Progenitor cell of endocrine pancreas (in vitro differentiated cells): ENCODE results near the gene TACC2. TPM values are rescaled to one million over a fixed set of nuclear protein-coding genes. Genes with fewer than 3 reads are reported as not detected.

ENCODE experiments used
- DNase-seq: peaks from one replicate; pipeline ENCODE4 v3.0.0; 2021; ENCODE audit warnings: low spot score; ENCODE audit not compliant: unreplicated experiment
- H3K27ac Mint-ChIP-seq: 2 replicates; pipeline ENCODE4 v1.8.0; 2021; ENCODE audit warnings: mild to moderate bottlenecking, moderate library complexity, mixed read lengths
- H3K27me3 Mint-ChIP-seq: 2 replicates; pipeline ENCODE4 v1.8.0; 2021; ENCODE audit warnings: mixed read lengths
- H3K36me3 Mint-ChIP-seq: 2 replicates; pipeline ENCODE4 v1.8.0; 2022; ENCODE audit warnings: mixed read lengths; ENCODE audit not compliant: insufficient read depth
- H3K4me1 Mint-ChIP-seq: 2 replicates; pipeline ENCODE4 v1.8.0; 2021; ENCODE audit warnings: low read depth, mixed read lengths
- H3K4me3 Mint-ChIP-seq: 2 replicates; pipeline ENCODE4 v1.8.0; 2021; ENCODE audit warnings: low read depth, mild to moderate bottlenecking, moderate library complexity, mixed read lengths
- H3K9me3 Mint-ChIP-seq: 2 replicates; pipeline ENCODE4 v1.8.0; 2021; ENCODE audit warnings: low read depth, mixed read lengths
- total RNA-seq: library from RNA; stranded (reverse); gene quantifications from 2 replicates; pipeline ENCODE4 v1.2.1, GENCODE V29; 2021
- TF ChIP-seq, protein P1 (sequence below): fragments of 200-600 bp; sonication (generic); IDR thresholded peaks from one replicate; pipeline ENCODE4 v1.5.0; 2021; ENCODE audit warnings: antibody characterized with exemption, mild to moderate bottlenecking; ENCODE audit not compliant: unreplicated experiment

Gene TACC2
- total RNA-seq, 1 donor from 2014 or later, result 60.4 TPM

DNA sequence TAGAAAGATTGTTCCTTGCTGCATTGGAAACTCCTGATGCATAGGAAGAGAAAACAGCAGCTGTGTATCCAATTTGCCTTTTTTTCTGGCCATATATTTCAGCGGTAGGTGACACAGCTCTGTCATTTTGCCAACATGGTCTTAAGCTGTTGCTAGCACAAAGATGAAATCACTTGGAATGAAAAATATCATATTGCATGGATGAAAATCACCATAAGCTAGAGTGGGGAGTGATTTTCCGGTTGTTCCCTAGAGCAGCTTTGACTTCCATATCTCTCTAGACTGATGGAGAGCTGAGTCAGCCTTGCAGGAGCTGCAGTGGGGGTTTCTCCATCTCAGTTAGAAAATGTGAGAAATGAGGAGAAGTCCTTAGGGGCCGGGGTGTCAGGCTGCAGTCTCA lies 243.8 kb downstream of the TACC2 start:
- Mint-ChIP-seq H3K27me3 (no peaks in the 10 kb centered on the region), H3K4me1 (peaks cover 19% of the 10 kb centered on the region), H3K9me3 (no peaks in the 10 kb centered on the region), H3K4me3 (no peak overlapping the region), H3K27ac (no peak overlapping the region), H3K36me3 (peaks cover 19% of the 10 kb centered on the region)
- TF ChIP-seq, protein P1, sequence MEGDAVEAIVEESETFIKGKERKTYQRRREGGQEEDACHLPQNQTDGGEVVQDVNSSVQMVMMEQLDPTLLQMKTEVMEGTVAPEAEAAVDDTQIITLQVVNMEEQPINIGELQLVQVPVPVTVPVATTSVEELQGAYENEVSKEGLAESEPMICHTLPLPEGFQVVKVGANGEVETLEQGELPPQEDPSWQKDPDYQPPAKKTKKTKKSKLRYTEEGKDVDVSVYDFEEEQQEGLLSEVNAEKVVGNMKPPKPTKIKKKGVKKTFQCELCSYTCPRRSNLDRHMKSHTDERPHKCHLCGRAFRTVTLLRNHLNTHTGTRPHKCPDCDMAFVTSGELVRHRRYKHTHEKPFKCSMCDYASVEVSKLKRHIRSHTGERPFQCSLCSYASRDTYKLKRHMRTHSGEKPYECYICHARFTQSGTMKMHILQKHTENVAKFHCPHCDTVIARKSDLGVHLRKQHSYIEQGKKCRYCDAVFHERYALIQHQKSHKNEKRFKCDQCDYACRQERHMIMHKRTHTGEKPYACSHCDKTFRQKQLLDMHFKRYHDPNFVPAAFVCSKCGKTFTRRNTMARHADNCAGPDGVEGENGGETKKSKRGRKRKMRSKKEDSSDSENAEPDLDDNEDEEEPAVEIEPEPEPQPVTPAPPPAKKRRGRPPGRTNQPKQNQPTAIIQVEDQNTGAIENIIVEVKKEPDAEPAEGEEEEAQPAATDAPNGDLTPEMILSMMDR, result no peak
- no peak for DNase-seq

DNA sequence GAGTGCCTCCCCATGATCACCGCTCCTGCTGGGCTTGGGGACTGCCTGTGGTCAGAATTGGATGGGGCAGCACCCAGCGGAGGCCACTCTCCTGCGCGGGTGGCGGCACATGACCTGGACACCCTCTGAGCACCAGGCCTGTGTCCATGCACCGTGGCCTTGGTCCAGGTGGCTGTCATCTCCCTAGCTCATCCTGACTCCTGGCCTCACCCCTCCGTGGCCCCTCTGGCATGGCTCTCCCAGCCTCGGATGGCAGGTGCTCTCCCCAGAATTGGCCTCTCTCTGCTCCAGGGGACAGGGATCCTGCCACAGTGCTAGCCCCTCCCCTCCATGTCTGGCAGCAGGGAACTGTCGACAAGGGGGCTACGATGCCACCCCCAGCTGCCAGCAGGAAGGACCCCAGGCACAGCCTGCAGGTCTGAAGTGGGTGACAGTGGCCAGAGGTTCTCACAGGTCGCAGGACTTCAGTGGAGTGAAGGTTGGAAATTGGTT lies 244.9 kb downstream of the TACC2 start:
- Mint-ChIP-seq H3K36me3 (peaks cover 20% of the 10 kb centered on the region), H3K27me3 (no peaks in the 10 kb centered on the region), H3K4me3 (no peak overlapping the region), H3K27ac (peak overlapping the region; percentile 90), H3K9me3 (no peaks in the 10 kb centered on the region), H3K4me1 (peaks cover 19% of the 10 kb centered on the region)
- DNase-seq, result no peak
- TF ChIP-seq, protein P1, result no peak

DNA sequence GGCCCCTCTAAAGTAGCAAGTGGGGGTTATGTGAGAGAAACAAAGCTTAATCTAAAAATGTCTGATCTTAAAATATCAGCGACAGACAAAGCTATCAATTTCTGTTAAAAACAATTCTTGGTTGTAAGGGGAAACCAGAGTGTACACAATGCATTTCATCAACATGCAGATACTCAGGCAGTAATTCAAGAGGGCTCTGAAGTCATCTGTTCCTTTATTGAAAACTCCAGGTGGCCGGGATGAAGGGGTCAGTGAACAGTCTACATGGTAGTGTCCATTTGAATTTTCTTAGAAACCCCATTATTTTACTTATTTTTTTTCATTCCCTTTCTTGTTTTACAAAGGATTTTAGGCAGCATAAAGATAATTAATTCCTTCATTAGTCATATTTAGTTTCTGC lies 245.5 kb downstream of the TACC2 start:
- Mint-ChIP-seq H3K27me3 (no peaks in the 10 kb centered on the region), H3K27ac (no peak overlapping the region), H3K9me3 (no peaks in the 10 kb centered on the region), H3K4me3 (no peak overlapping the region), H3K4me1 (peaks cover 19% of the 10 kb centered on the region), H3K36me3 (peaks cover 22% of the 10 kb centered on the region)
- TF ChIP-seq, protein P1, result no peak
- DNase-seq, result no peak

DNA sequence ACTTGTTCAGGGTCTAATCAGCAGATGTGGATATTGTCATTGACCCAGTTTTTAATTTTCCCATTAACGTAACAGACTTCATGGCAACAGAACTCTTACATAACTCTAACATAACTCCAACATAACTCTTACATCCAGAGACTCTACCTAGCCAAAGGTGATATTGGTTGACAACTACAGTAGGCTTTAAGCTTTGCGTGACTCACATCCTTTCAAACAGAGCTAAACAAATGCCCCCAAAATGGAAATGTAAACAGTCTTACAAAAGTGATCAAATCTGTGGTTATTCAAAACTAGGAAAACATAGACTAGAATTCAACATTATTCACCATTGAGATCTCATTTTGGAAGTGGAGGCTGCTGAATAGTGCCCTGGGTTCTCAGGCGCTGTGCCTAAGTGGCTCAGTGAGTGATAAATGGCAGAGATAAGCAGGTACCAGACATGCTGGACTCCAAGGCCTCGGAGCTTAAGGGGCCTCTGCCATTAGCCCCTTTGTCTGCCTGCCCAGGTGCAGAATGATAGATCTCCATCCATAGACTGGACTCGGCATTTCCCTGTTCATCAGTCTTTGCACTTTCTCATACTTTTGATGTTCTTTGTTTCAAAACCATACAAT lies 247.8 kb downstream of the TACC2 start:
- TF ChIP-seq, protein P1, result no peak
- peak overlapping the region; percentile 14 for H3K27ac Mint-ChIP-seq
- peaks cover 19% of the 10 kb centered on the region for H3K4me1 Mint-ChIP-seq
- H3K4me3 Mint-ChIP-seq, result peak overlapping the region; percentile 8
- H3K36me3 Mint-ChIP-seq, result peaks cover 21% of the 10 kb centered on the region
- no peaks in the 10 kb centered on the region for H3K9me3 Mint-ChIP-seq
- no peaks in the 10 kb centered on the region for H3K27me3 Mint-ChIP-seq
- DNase-seq, result no peak

DNA sequence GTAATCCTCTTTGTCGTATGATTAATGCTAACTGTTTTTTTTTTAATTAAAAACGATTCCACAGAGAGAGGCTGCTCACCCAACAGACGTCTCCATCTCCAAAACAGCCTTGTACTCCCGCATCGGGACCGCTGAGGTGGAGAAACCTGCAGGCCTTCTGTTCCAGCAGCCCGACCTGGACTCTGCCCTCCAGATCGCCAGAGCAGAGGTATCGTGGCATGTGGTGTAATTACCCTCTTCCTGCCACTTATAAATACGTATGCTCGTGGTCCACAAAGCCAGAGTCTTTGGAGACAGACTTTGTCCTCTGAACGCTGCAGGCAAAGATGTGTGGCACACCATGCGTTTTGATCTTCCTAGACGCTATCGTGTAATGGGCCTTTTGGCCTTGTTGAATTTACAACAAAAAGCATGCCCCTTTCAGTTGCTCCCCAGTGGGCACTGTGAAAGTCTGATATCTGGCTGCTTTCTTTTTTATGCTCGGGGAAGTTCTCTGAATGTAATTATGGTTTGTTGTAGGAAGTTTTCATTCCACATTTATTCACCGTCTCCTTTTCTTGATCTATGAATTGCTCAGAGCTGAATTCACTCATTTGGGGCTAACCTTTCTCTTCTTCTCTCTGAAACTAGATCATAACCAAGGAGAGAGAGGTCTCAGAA lies 248.5 kb downstream of the TACC2 start:
- DNase-seq, result no peak
- peaks cover 23% of the 10 kb centered on the region for H3K36me3 Mint-ChIP-seq
- H3K4me1 Mint-ChIP-seq, result peaks cover 19% of the 10 kb centered on the region

More for the DNA sequence above, 248.5 kb downstream of the TACC2 start:
- H3K9me3 Mint-ChIP-seq, result no peaks in the 10 kb centered on the region
- no peak overlapping the region for H3K4me3 Mint-ChIP-seq
- H3K27ac Mint-ChIP-seq, result peak overlapping the region; percentile 90
- TF ChIP-seq, protein P1, result no peak
- H3K27me3 Mint-ChIP-seq, result no peaks in the 10 kb centered on the region
